IPS DF 6.9 (cell line): ENCODE results near the gene ARHGAP27.
"Not testable (repeated sequence)": the region's sequence is repeated elsewhere in the genome, so short reads cannot be mapped to it uniquely, and the experiment has no call there.

Source experiments
- DNase-seq: peaks from one replicate; pipeline ENCODE4 v3.0.0-alpha.2; 2013; ENCODE audit warnings: low read depth, low spot score
- H3K27ac ChIP-seq: one replicate; pipeline ENCODE4 v1.5.1; 2013; ENCODE audit warnings: low read length, control low read depth
- H3K27me3 ChIP-seq: 2 replicates; pipeline ENCODE4 v1.6.1; 2013; ENCODE audit warnings: mild to moderate bottlenecking, low read length; ENCODE audit not compliant: control insufficient read depth, insufficient read depth
- H3K36me3 ChIP-seq: 2 replicates; pipeline ENCODE4 v1.6.1; 2013; ENCODE audit warnings: low read length; ENCODE audit not compliant: control insufficient read depth, insufficient read depth
- H3K4me1 ChIP-seq: 2 replicates; pipeline ENCODE4 v1.6.1; 2013; ENCODE audit warnings: low read length; ENCODE audit not compliant: control insufficient read depth, insufficient read depth
- H3K4me3 ChIP-seq: 2 replicates; pipeline ENCODE4 v1.5.1; 2013; ENCODE audit warnings: mild to moderate bottlenecking, low read length
- H3K9me3 ChIP-seq: 2 replicates; pipeline ENCODE4 v1.6.1; 2013; ENCODE audit warnings: low read length, inconsistent platforms; ENCODE audit not compliant: control insufficient read depth, insufficient read depth
- WGBS: extraction: QIAGEN DNeasy Blood & Tissue Kit; methylation state at CpG from one replicate; pipeline ENCODE4 v1.1.7; 2013; ENCODE audit warnings: mixed read lengths, missing lambda C conversion rate; ENCODE audit not compliant: insufficient read length, insufficient coverage; 5-methylcytosine and 5-hydroxymethylcytosine counted together

Gene ARHGAP27

GRCh38 chr17:45453731-45454130, 21.1 kb upstream of the ARHGAP27 start:
- not testable (repeated sequence) for H3K36me3 ChIP-seq, H3K27me3 ChIP-seq, H3K4me1 ChIP-seq, H3K9me3 ChIP-seq, DNase-seq, H3K4me3 ChIP-seq, H3K27ac ChIP-seq
- no CpG with 5 or more reads among the region's 17 CpGs for WGBS

DNA sequence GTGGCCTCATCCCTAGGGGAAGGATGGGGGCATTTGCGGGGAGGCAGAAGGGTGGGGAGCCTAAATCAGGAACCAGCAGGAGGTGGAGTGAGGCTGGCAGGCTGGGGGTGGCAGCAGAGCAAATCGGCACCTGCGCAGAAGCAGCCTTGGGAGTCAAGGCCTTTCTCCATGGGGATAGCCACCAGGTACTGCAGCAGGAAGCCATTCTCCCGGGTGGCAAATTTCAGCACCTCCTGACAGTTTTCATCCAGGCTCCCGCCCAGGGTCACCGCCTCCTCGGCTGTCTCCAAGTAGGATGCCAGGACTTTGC, 20.5 kb upstream of the ARHGAP27 start:
- H3K9me3 ChIP-seq, H3K4me1 ChIP-seq, H3K36me3 ChIP-seq, H3K4me3 ChIP-seq, H3K27ac ChIP-seq, DNase-seq, H3K27me3 ChIP-seq: not testable (repeated sequence)
- WGBS, result no CpG with 5 or more reads among the region's 7 CpGs

GRCh38 chr17:45452329-45453224, 19.9 kb upstream of the ARHGAP27 start:
- H3K36me3 ChIP-seq, H3K27me3 ChIP-seq, H3K27ac ChIP-seq, H3K4me3 ChIP-seq, DNase-seq, H3K9me3 ChIP-seq, H3K4me1 ChIP-seq: not testable (repeated sequence)
- WGBS, result no CpG with 5 or more reads among the region's 9 CpGs

- not testable (repeated sequence) for H3K36me3 ChIP-seq, H3K4me3 ChIP-seq, H3K9me3 ChIP-seq, DNase-seq, H3K27me3 ChIP-seq, H3K4me1 ChIP-seq, H3K27ac ChIP-seq
- WGBS, result no CpG with 5 or more reads among the region's 10 CpGs
Measured at GRCh38 chr17:45451660-45452059, 19.0 kb upstream of the ARHGAP27 start.

GRCh38 chr17:45451131-45451530, 18.5 kb upstream of the ARHGAP27 start:
- Histone ChIP-seq H3K9me3 (no peaks in the 10 kb centered on the region), H3K27me3 (no peaks in the 10 kb centered on the region), H3K4me1 (no peaks in the 10 kb centered on the region), H3K36me3 (no peaks in the 10 kb centered on the region), H3K27ac (no peak overlapping the region), H3K4me3 (no peak overlapping the region)
- WGBS, result no CpG with 5 or more reads among the region's 8 CpGs
- DNase-seq, result no peak

DNA sequence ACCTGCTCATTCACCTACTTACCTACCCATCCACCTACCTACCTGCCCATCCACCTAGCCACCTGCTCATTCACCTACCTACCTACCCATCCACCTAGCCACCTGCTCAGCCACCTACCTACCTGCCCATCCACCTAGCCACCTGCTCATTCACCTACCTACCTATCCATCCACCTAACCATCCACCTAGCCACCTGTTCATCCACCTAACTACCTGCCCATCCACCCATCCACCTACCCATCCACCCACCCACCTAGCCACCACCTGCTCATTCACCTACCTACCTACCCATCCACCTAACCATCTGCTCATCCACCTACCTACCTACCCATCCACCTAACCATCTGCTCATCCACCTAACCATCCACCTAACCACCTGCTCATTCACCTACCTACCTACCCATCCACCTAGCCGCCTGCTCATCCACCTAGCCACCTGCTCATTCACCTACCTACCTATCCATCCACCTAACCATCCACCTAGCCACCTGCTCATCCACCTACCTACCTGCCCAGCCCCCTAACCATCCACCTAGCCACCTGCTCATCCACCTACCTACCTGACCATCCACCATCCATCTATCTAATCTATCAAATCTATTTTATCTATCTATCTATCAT, 17.1 kb upstream of the ARHGAP27 start:
- H3K9me3 ChIP-seq, H3K4me1 ChIP-seq, DNase-seq, H3K36me3 ChIP-seq, H3K27ac ChIP-seq, H3K4me3 ChIP-seq, H3K27me3 ChIP-seq: not testable (repeated sequence)
- no CpG with 5 or more reads among the region's 1 CpG for WGBS

DNA sequence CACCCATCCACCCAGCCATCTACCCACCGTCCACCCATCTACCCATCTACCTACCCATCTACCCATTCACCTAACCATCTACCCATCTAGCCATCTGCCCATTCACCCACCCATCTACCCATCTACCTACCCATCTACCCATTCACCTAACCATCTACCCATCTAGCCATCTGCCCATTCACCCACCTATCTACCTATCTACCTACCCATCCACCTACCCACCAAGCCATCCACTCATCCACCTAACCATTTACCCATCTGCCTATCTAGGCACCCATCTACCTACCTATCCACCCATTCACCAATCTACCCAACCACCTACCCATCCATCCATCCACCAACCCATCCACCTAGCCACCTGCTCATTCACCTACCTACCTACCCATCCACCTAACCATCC, 16.6 kb upstream of the ARHGAP27 start:
- H3K27me3 ChIP-seq, result not testable (repeated sequence)
- WGBS, result no CpG with 5 or more reads among the region's 1 CpG

DNA sequence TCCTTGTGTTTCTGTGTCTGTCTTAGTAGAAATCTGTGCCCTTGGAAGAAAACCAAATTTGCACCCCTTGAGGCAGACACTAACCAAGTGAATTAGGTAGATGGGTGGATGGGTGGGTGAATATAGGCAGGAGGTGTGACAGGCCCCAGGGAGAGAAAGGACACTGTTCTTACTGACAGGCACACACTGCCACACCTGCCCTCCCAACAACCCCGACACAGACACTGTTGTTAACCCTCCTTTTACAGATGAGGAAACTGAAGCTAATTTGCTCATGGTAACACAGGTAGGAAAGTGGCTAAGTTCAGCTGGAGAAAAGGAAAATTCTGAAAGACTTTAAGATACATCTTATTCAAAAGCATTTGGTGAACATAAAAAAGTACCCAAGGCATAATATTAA, 15.8 kb upstream of the ARHGAP27 start:
- WGBS, result no CpG with 5 or more reads among the region's 1 CpG
- H3K27me3 ChIP-seq, H3K36me3 ChIP-seq, H3K4me3 ChIP-seq, H3K4me1 ChIP-seq, H3K9me3 ChIP-seq, DNase-seq, H3K27ac ChIP-seq: not testable (repeated sequence)

More for the DNA sequence above, 16.6 kb upstream of the ARHGAP27 start:
- H3K4me3 ChIP-seq, H3K27ac ChIP-seq, H3K36me3 ChIP-seq, DNase-seq, H3K9me3 ChIP-seq, H3K4me1 ChIP-seq: not testable (repeated sequence)

DNA sequence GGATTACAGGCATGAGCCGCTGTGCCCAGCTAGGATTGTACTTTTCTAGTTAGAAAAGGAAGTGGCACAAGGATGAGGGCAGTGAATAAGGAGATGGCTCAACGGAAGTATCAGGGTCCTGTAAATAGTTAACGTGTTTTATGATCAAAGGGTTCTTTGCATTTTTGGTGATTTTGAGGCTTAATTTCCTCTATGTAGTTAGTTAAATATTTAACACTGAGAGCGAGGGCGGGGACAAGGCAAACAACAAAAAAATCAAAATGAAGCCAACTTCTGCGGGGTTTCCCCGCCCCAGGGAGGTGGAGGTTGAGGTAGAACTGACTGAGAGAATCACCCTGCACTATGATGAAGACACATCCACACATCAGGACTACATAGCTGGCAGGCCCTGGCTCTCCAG, 15.4 kb upstream of the ARHGAP27 start:
- H3K27ac ChIP-seq, H3K9me3 ChIP-seq, DNase-seq, H3K4me1 ChIP-seq, H3K36me3 ChIP-seq, H3K4me3 ChIP-seq, H3K27me3 ChIP-seq: not testable (repeated sequence)
- no CpG with 5 or more reads among the region's 7 CpGs for WGBS

DNA sequence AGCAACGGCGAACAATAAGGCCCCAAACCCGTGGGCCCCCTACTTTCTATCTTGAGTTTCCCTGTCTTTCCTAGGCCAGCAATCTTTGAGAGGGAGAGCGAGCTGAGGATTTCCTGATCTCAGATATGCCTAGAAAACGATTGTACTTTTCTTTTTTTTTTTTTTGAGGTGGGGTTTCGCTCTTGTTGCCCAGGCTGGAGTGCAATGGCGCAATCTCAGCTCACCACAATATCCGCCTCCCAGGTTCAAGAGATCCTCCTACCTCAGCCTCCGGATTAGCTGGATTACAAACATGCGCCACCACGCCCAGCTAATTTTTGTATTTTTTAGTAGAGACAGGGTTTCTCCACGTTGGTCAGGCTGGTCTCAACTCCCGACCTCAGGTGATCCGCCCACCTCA, 15.0 kb upstream of the ARHGAP27 start:
- not testable (repeated sequence) for DNase-seq, H3K4me3 ChIP-seq, H3K4me1 ChIP-seq, H3K36me3 ChIP-seq, H3K9me3 ChIP-seq, H3K27ac ChIP-seq, H3K27me3 ChIP-seq
- no CpG with 5 or more reads among the region's 14 CpGs for WGBS
